SK-N-SH (cell line): Measurements from ENCODE around the gene HOXA4.

Experiments used
- EP300 ChIP-seq, 2 experiments: IDR thresholded peaks; 2 replicates each; pipeline versions ENCODE4 v1.4.0 to v1.6.1; 2012; ENCODE audit warnings: borderline replicate concordance in 1 of 2, low read depth in 1 of 2, low read length in 1 of 2
- EZH2phosphoT487 ChIP-seq: fragments of 200-600 bp; sonication (generic); IDR thresholded peaks from 2 replicates; pipeline ENCODE4 v1.6.1; 2017; ENCODE audit warnings: low read depth, mixed run types, mild to moderate bottlenecking, antibody characterized with exemption, moderate library complexity, borderline replicate concordance
- GABPA ChIP-seq: IDR thresholded peaks from 2 replicates; pipeline ENCODE4 v1.4.0; 2012; ENCODE audit warnings: low read depth, mild to moderate bottlenecking
- NFIC ChIP-seq: IDR thresholded peaks from 2 replicates; pipeline ENCODE4 v1.4.0; 2012; ENCODE audit warnings: borderline replicate concordance
- NRF1 ChIP-seq: IDR thresholded peaks from 2 replicates; pipeline ENCODE4 v1.6.1; 2012; ENCODE audit warnings: low read depth, mild to moderate bottlenecking, low read length
- POLR2AphosphoS5 ChIP-seq: IDR thresholded peaks from 2 replicates; pipeline ENCODE4 v1.6.1; 2012; ENCODE audit warnings: low read depth, low read length
- RFX5 ChIP-seq: IDR thresholded peaks from 2 replicates; pipeline ENCODE4 v1.6.1; 2012; ENCODE audit warnings: mild to moderate bottlenecking, improper control_type of control experiment, low read length
- SIN3A ChIP-seq: IDR thresholded peaks from 2 replicates; pipeline ENCODE4 v1.6.1; 2012; ENCODE audit warnings: low read depth, mild to moderate bottlenecking, low read length, moderate library complexity, borderline replicate concordance
- TF ChIP-seq, protein P1 (sequence below): fragments of 200-600 bp; sonication (generic); IDR thresholded peaks from 2 replicates; pipeline ENCODE4 v1.6.1; 2017; ENCODE audit warnings: antibody characterized with exemption, mild to moderate bottlenecking, moderate library complexity
- TF ChIP-seq, protein P2 (sequence below): fragments of 150-350 bp; IDR thresholded peaks from 2 replicates; pipeline ENCODE4 v1.6.1; 2017; ENCODE audit warnings: antibody characterized with exemption, low read length, low read depth, borderline replicate concordance
- TF ChIP-seq, protein P3 (sequence below): IDR thresholded peaks from 2 replicates; pipeline ENCODE4; 2012
- TF ChIP-seq, protein P4 (sequence below): fragments of 150-350 bp; IDR thresholded peaks from 2 replicates; pipeline ENCODE4 v1.6.1; 2016; ENCODE audit warnings: mild to moderate bottlenecking, low read depth, low read length

DNA sequence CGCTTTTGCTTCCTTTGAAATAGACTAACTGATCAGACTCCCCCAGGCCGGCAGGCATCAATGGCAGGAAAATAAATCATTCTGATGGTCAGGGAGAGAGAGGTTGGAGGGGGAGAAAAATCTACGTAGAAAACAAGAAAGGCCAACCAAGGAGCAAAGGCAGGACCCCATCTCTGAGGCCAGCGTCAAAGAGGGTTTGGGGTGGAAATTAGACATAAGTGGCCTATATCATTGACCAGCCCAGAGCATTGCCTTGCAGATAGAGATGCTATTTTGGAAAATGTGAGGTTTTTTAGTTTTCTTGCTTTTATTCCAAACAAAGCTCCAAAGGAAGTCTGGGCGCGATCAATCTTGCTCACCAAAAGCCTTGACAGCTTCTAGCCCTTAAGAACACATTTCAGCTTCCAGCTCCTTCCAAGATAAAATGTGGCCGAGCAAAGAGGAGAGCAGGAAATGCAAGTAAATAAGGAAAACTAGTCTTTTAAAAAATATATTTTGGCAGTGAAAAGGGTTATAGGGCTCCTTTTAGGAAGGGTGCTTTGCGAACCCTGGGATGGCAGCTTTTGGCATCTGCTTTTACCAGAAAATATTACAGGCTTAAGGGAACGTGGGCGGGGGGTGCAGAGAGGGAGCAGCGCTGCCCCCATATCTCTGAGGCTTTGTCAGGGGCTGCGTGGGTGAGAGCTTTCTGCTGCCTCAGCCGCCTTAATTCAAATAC is 26.1 kb downstream of the HOXA4 start:
- TF ChIP-seq, protein P1, sequence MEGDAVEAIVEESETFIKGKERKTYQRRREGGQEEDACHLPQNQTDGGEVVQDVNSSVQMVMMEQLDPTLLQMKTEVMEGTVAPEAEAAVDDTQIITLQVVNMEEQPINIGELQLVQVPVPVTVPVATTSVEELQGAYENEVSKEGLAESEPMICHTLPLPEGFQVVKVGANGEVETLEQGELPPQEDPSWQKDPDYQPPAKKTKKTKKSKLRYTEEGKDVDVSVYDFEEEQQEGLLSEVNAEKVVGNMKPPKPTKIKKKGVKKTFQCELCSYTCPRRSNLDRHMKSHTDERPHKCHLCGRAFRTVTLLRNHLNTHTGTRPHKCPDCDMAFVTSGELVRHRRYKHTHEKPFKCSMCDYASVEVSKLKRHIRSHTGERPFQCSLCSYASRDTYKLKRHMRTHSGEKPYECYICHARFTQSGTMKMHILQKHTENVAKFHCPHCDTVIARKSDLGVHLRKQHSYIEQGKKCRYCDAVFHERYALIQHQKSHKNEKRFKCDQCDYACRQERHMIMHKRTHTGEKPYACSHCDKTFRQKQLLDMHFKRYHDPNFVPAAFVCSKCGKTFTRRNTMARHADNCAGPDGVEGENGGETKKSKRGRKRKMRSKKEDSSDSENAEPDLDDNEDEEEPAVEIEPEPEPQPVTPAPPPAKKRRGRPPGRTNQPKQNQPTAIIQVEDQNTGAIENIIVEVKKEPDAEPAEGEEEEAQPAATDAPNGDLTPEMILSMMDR: no peak
- TF ChIP-seq, protein P2, sequence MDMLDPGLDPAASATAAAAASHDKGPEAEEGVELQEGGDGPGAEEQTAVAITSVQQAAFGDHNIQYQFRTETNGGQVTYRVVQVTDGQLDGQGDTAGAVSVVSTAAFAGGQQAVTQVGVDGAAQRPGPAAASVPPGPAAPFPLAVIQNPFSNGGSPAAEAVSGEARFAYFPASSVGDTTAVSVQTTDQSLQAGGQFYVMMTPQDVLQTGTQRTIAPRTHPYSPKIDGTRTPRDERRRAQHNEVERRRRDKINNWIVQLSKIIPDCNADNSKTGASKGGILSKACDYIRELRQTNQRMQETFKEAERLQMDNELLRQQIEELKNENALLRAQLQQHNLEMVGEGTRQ: no peak
- no peak for TF ChIP-seq EP300 (IDR thresholded peaks at IDR 0.05; ENCODE audit: borderline replicate concordance in 1 of 2, low read depth in 1 of 2, low read length in 1 of 2)
- TF ChIP-seq GABPA: no peak
- TF ChIP-seq, protein P3, sequence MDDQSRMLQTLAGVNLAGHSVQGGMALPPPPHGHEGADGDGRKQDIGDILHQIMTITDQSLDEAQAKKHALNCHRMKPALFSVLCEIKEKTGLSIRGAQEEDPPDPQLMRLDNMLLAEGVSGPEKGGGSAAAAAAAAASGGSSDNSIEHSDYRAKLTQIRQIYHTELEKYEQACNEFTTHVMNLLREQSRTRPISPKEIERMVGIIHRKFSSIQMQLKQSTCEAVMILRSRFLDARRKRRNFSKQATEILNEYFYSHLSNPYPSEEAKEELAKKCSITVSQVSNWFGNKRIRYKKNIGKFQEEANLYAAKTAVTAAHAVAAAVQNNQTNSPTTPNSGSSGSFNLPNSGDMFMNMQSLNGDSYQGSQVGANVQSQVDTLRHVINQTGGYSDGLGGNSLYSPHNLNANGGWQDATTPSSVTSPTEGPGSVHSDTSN: no peak
- no peak for TF ChIP-seq NRF1
- TF ChIP-seq NFIC: no peak
- no peak for TF ChIP-seq POLR2AphosphoS5
- TF ChIP-seq SIN3A: no peak
- TF ChIP-seq EZH2phosphoT487: no peak
- TF ChIP-seq, protein P4, sequence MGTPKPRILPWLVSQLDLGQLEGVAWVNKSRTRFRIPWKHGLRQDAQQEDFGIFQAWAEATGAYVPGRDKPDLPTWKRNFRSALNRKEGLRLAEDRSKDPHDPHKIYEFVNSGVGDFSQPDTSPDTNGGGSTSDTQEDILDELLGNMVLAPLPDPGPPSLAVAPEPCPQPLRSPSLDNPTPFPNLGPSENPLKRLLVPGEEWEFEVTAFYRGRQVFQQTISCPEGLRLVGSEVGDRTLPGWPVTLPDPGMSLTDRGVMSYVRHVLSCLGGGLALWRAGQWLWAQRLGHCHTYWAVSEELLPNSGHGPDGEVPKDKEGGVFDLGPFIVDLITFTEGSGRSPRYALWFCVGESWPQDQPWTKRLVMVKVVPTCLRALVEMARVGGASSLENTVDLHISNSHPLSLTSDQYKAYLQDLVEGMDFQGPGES: no peak
- no peak for TF ChIP-seq RFX5
